HG02623 (cell line): ENCODE data around the gene SPATA2L.
A peak's percentile ranks its signal among the peaks of the same experiment; 100 is the strongest.

Experiments used
- ATAC-seq: cut with Tn5 transposase; IDR thresholded peaks from one replicate; pipeline ENCODE4 v1.9.1; 2021; ENCODE audit warnings: moderate library complexity; ENCODE audit not compliant: unreplicated experiment

The SPATA2L gene

GRCh38 chr16:89701425-89702406 lies at the start of gene SPATA2L:
Gene SPATA2L (minus strand): TSS chr16:89701705. CDS start chr16:89701232, 473 bp downstream.
- ATAC-seq: peak; percentile 66

GRCh38 chr16:89749637-89750036 lies 48.1 kb upstream of the SPATA2L start:
- no peak for ATAC-seq

GRCh38 chr16:89748921-89749320 lies 47.4 kb upstream of the SPATA2L start:
- no peak for ATAC-seq

GRCh38 chr16:89748076-89748475 lies 46.6 kb upstream of the SPATA2L start:
- ATAC-seq: no peak

- ATAC-seq: no peak
Observed at GRCh38 chr16:89746043-89746442, 44.5 kb upstream of the SPATA2L start.

GRCh38 chr16:89744813-89745212 lies 43.3 kb upstream of the SPATA2L start:
- ATAC-seq: no peak

- no peak for ATAC-seq
Observed at GRCh38 chr16:89742948-89743347, 41.4 kb upstream of the SPATA2L start.

- no peak for ATAC-seq
Observed at GRCh38 chr16:89741342-89742014, 40.0 kb upstream of the SPATA2L start.

- no peak for ATAC-seq
Observed at GRCh38 chr16:89739383-89739782, 37.9 kb upstream of the SPATA2L start.

- ATAC-seq: no peak
Observed at GRCh38 chr16:89738538-89739317, 37.2 kb upstream of the SPATA2L start.

GRCh38 chr16:89738072-89738377 lies 36.5 kb upstream of the SPATA2L start:
- ATAC-seq: no peak

GRCh38 chr16:89737341-89738071 lies 36.0 kb upstream of the SPATA2L start:
- no peak for ATAC-seq

- ATAC-seq: no peak
Observed at GRCh38 chr16:89736554-89736953, 35.0 kb upstream of the SPATA2L start.

- ATAC-seq: no peak
Observed at GRCh38 chr16:89733792-89734191, 32.3 kb upstream of the SPATA2L start.

- ATAC-seq: no peak
Observed at GRCh38 chr16:89733322-89733721, 31.8 kb upstream of the SPATA2L start.

GRCh38 chr16:89732918-89733242 lies 31.4 kb upstream of the SPATA2L start:
- no peak for ATAC-seq

- no peak for ATAC-seq
Observed at GRCh38 chr16:89732142-89732917, 30.8 kb upstream of the SPATA2L start.

GRCh38 chr16:89730610-89731234 lies 29.2 kb upstream of the SPATA2L start:
- ATAC-seq: no peak

- no peak for ATAC-seq
Observed at GRCh38 chr16:89729863-89730593, 28.5 kb upstream of the SPATA2L start.
